BLaER1 treated with 17β-estradiol and CSF1 and Interleukin-3, amounts not matched to agents 10 nM and 100 nM (cell line): ENCODE data around the gene HOXB7.

ENCODE experiments used
- H3K27ac ChIP-seq, 11 experiments: shearing (Covaris generic); formaldehyde crosslinking; 2 replicates each; pipeline ENCODE4 v1.8.1; 2022
- H3K27me3 ChIP-seq, 11 experiments: shearing (Covaris generic); formaldehyde crosslinking; 2 replicates each; pipeline ENCODE4 v1.8.1; 2022
- H3K36me3 ChIP-seq, 11 experiments: shearing (Covaris generic); formaldehyde crosslinking; 2 replicates each; pipeline ENCODE4 v1.8.1; 2022
- H3K4me1 ChIP-seq, 10 experiments: shearing (Covaris generic); formaldehyde crosslinking; 2 replicates each; pipeline ENCODE4 v1.8.1; 2022
- H3K4me2 ChIP-seq, 11 experiments: shearing (Covaris generic); formaldehyde crosslinking; 2 replicates each; pipeline ENCODE4 v1.8.1; 2022
- H3K4me3 ChIP-seq, 10 experiments: shearing (Covaris generic); formaldehyde crosslinking; 2 replicates each; pipeline ENCODE4 v1.8.1; 2022
- H3K9ac ChIP-seq, 11 experiments: shearing (Covaris generic); formaldehyde crosslinking; 2 replicates each; pipeline ENCODE4 v1.8.1; 2022
- H3K9me3 ChIP-seq, 11 experiments: shearing (Covaris generic); formaldehyde crosslinking; replicated peaks in 1 of 11; 2 replicates each; pipeline ENCODE4 v1.8.1; 2022
- H4K20me1 ChIP-seq, 11 experiments: shearing (Covaris generic); formaldehyde crosslinking; 2 replicates each; pipeline ENCODE4 v1.8.1; 2022
- Cebpa-rat ChIP-seq, 11 experiments: shearing (Covaris generic); IDR thresholded peaks; 2 replicates each; pipeline ENCODE4 v1.8.1; 2022

Gene HOXB7

GRCh38 chr17:48610282-48611211 is at the start of gene HOXB7:
Gene HOXB7, minus strand, starts transcription at chr17:48611017. Its CDS starts 99 bp downstream, at chr17:48610918.
- Histone ChIP-seq H3K36me3 (no peaks in the 10 kb centered on the region), H3K9ac (no peak within 1 kb of the TSS), H3K4me3 (no peak within 1 kb of the TSS), H3K4me2 (peak within 1 kb of the TSS in 4 of 11 experiments; percentile 8 to 67 (median 26); a peak in 4 of 22 replicates), H3K27ac (no peak within 1 kb of the TSS), H4K20me1 (peaks cover 0 to 92% (median 76%) of the 10 kb centered on the region in 11 experiments; a peak in 19 of 22 replicates), H3K27me3 (peaks cover 100% of the 10 kb centered on the region in 11 experiments), H3K4me1 (peaks cover 0 to 13% (median 4%) of the 10 kb centered on the region in 10 experiments; a peak in 7 of 20 replicates), H3K9me3 (peaks cover 0 to 9% (median 5%) of the 10 kb centered on the region in 11 experiments; a peak in 9 of 22 replicates)
- TF ChIP-seq Cebpa-rat (IDR thresholded peaks at IDR 0.05): no peak

- Histone ChIP-seq H3K9ac (no peak overlapping the region), H3K27ac (no peak overlapping the region), H3K9me3 (no peaks in the 10 kb centered on the region; a peak in 1 of 22 replicates), H4K20me1 (no peaks in the 10 kb centered on the region; a peak in 2 of 22 replicates), H3K27me3 (peaks cover 0 to 28% (median 5%) of the 10 kb centered on the region in 11 experiments; a peak in 8 of 22 replicates), H3K4me1 (no peaks in the 10 kb centered on the region), H3K36me3 (no peaks in the 10 kb centered on the region), H3K4me3 (no peak overlapping the region), H3K4me2 (no peak overlapping the region)
- no peak for TF ChIP-seq Cebpa-rat (IDR thresholded peaks at IDR 0.05)
These were observed 45.1 kb upstream of the HOXB7 start for GRCh38 chr17:48655913-48656312.

- Histone ChIP-seq H3K9me3 (no peaks in the 10 kb centered on the region), H3K27me3 (peaks cover 53 to 64% (median 58%) of the 10 kb centered on the region in 11 experiments), H3K27ac (no peak overlapping the region), H3K36me3 (no peaks in the 10 kb centered on the region), H4K20me1 (peaks cover 0 to 33% (median 20%) of the 10 kb centered on the region in 11 experiments; a peak in 16 of 22 replicates), H3K4me3 (no peak overlapping the region), H3K9ac (no peak overlapping the region), H3K4me2 (no peak overlapping the region), H3K4me1 (peaks cover 4 to 14% (median 11%) of the 10 kb centered on the region in 10 experiments; a peak in 13 of 20 replicates)
- TF ChIP-seq Cebpa-rat (IDR thresholded peaks at IDR 0.05): no peak
These were observed 38.9 kb upstream of the HOXB7 start for GRCh38 chr17:48649741-48650140.

- Histone ChIP-seq H3K27ac (no peak overlapping the region), H3K4me1 (peaks cover 4 to 14% (median 11%) of the 10 kb centered on the region in 10 experiments; a peak in 13 of 20 replicates), H3K4me2 (peak overlapping the region in 7 of 11 experiments; percentile 45 to 84 (median 52); a peak in 6 of 22 replicates), H3K9me3 (no peaks in the 10 kb centered on the region), H4K20me1 (peaks cover 0 to 49% (median 30%) of the 10 kb centered on the region in 11 experiments; a peak in 16 of 22 replicates), H3K4me3 (peak overlapping the region in 3 of 10 experiments; percentile 39 to 46 (median 42); a peak in 2 of 20 replicates), H3K9ac (no peak overlapping the region), H3K36me3 (no peaks in the 10 kb centered on the region), H3K27me3 (peaks cover 72 to 82% (median 77%) of the 10 kb centered on the region in 11 experiments)
- no peak for TF ChIP-seq Cebpa-rat (IDR thresholded peaks at IDR 0.05)
These were observed 37.1 kb upstream of the HOXB7 start for GRCh38 chr17:48647963-48648245.

- Histone ChIP-seq H3K27me3 (peaks cover 77 to 88% (median 82%) of the 10 kb centered on the region in 11 experiments), H3K4me3 (peak overlapping the region; percentile 27 to 59 (median 40); a peak in 16 of 20 replicates), H3K36me3 (no peaks in the 10 kb centered on the region), H3K27ac (peak overlapping the region in 1 of 11 experiments; percentile 23; a peak in 2 of 22 replicates), H4K20me1 (peaks cover 0 to 55% (median 36%) of the 10 kb centered on the region in 11 experiments; a peak in 16 of 22 replicates), H3K4me2 (peak overlapping the region; percentile 38 to 84 (median 52)), H3K9ac (peak overlapping the region in 2 of 11 experiments; percentile 2 to 39; a peak in 1 of 22 replicates), H3K9me3 (peaks cover 0 to 3% (median 0%) of the 10 kb centered on the region in 11 experiments; a peak in 5 of 22 replicates), H3K4me1 (peaks cover 4 to 14% (median 11%) of the 10 kb centered on the region in 10 experiments; a peak in 13 of 20 replicates)
- TF ChIP-seq Cebpa-rat (IDR thresholded peaks at IDR 0.05): no peak
These were observed 36.5 kb upstream of the HOXB7 start for GRCh38 chr17:48647103-48647962.

GRCh38 chr17:48646183-48647102 is 35.6 kb upstream of the HOXB7 start:
- H3K4me3 ChIP-seq: peak overlapping the region in 3 of 10 experiments; percentile 13 to 42 (median 34); a peak in 4 of 20 replicates
- TF ChIP-seq Cebpa-rat (IDR thresholded peaks at IDR 0.05): no peak
- peaks cover 0 to 10% (median 0%) of the 10 kb centered on the region in 11 experiments; a peak in 6 of 22 replicates for H3K9me3 ChIP-seq
- peak overlapping the region in 10 of 11 experiments; percentile 26 to 68 (median 49); a peak in 16 of 22 replicates for H3K4me2 ChIP-seq
- H3K9ac ChIP-seq: no peak overlapping the region
- no peaks in the 10 kb centered on the region for H3K36me3 ChIP-seq
- H4K20me1 ChIP-seq: peaks cover 0 to 64% (median 44%) of the 10 kb centered on the region in 11 experiments; a peak in 16 of 22 replicates
- H3K27me3 ChIP-seq: peaks cover 86 to 97% (median 91%) of the 10 kb centered on the region in 11 experiments
- H3K27ac ChIP-seq: no peak overlapping the region
- peaks cover 4 to 14% (median 11%) of the 10 kb centered on the region in 10 experiments; a peak in 13 of 20 replicates for H3K4me1 ChIP-seq

- Histone ChIP-seq H4K20me1 (peaks cover 0 to 70% (median 49%) of the 10 kb centered on the region in 11 experiments; a peak in 16 of 22 replicates), H3K4me3 (no peak overlapping the region), H3K9ac (no peak overlapping the region), H3K27ac (no peak overlapping the region), H3K4me2 (no peak overlapping the region), H3K36me3 (no peaks in the 10 kb centered on the region), H3K27me3 (peaks cover 94 to 100% (median 99%) of the 10 kb centered on the region in 11 experiments), H3K9me3 (peaks cover 0 to 16% (median 0%) of the 10 kb centered on the region in 11 experiments; a peak in 7 of 22 replicates), H3K4me1 (peaks cover 4 to 14% (median 11%) of the 10 kb centered on the region in 10 experiments; a peak in 13 of 20 replicates)
- TF ChIP-seq Cebpa-rat (IDR thresholded peaks at IDR 0.05): no peak
These were observed 34.9 kb upstream of the HOXB7 start for GRCh38 chr17:48645639-48646182.
